Hippocampal formation (tissue), 2 donors: ENCODE measurements around the gene MTIF2.
"Not testable (repeated sequence)": the region's sequence is repeated elsewhere in the genome, so short reads cannot be mapped to it uniquely, and the experiment has no call there.

Experiments used
- DNase-seq, 2 donors: peaks; one replicate each; lab custom pipeline; 2025; lab: John Stamatoyannopoulos, UW

MTIF2 gene, protein sequence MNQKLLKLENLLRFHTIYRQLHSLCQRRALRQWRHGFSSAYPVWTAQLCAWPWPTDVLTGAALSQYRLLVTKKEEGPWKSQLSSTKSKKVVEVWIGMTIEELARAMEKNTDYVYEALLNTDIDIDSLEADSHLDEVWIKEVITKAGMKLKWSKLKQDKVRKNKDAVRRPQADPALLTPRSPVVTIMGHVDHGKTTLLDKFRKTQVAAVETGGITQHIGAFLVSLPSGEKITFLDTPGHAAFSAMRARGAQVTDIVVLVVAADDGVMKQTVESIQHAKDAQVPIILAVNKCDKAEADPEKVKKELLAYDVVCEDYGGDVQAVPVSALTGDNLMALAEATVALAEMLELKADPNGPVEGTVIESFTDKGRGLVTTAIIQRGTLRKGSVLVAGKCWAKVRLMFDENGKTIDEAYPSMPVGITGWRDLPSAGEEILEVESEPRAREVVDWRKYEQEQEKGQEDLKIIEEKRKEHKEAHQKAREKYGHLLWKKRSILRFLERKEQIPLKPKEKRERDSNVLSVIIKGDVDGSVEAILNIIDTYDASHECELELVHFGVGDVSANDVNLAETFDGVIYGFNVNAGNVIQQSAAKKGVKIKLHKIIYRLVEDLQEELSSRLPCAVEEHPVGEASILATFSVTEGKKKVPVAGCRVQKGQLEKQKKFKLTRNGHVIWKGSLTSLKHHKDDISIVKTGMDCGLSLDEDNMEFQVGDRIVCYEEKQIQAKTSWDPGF

DNA sequence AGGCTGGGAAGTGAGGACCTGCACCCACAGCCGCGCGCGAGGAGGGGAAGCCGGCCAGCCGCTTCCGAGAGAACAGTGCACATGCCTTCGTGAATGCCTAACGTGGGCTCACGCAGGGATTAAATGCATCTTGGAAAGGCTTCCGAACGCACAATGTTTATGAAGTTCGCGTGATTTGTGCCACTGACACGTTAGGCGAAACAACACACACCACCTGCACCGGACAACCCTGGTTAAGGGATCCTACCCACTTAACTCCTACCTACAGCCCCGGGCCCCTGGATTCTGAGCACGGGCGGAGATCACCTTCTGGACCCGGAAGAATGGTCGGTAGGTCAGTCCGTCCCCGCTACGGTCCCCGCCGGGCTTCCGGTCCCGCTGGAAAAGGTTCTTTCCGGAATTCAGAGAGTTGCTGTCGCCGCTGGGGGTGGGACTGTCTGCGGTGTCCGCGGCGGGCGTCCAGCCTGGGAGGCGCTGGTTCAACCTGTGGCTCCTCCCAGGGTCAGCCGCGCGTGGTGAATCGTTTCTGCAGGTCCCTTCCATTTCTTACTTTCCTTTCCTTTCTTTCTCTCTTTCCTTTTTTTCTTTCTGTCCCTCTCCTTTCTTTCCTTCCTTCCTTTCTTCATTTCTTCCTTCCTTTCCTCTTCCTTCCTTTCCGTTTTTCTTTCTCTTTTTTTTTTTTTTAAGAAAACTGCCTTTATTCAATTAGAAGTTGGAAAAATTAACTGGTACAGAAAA is at the start of gene MTIF2:
MTIF2 (minus strand) TSS at position 325 of the 738 bp plus-strand sequence. CDS start 5,373 bp downstream, outside the sequence.
- DNase-seq: peak; percentile 87 to 93

DNA sequence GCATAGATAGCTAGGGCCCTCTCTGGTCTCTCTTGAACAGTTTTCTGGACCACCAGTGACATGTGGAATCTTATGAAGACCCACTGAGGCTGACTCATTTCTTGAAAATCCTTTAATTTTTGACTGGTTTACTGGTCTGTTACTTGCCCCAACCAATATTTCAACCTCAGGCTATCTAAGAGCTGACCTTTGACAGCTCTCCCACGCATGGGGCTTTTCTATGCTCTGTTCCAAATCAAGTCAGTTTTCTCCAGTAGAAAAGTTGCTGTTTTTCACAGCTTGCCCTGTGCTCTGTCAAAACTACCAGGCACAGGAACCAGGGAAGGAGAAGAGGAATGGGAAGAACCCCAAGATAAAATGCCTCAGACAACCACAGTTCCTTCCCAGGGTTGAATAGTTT is 46.0 kb upstream of the MTIF2 start:
- no peak for DNase-seq

GRCh38 chr2:55311444-55311870 is 42.4 kb upstream of the MTIF2 start:
- DNase-seq: no peak

GRCh38 chr2:55309446-55309845 is 40.4 kb upstream of the MTIF2 start:
- no peak for DNase-seq

DNA sequence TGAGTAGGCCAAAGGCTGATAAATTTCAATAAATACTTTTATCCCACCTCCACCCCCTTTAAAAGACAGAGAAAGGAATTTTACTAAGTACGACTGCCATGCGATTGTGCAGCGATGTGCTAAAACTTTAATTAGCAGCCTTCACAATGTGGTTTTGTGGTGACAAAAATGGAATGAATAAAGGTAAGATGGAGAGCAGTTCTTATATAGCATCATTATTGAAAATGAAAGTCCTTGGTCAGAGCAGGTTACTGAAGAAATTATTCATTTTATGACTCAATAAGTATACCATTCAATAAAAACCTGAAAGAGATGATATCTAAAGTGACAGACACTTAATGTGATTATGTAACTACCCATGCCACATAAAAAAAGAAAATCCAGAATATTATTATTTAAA is 33.2 kb upstream of the MTIF2 start:
- DNase-seq: no peak

GRCh38 chr2:55301277-55301676 is 32.2 kb upstream of the MTIF2 start:
- no peak for DNase-seq

GRCh38 chr2:55296393-55296792 is 27.4 kb upstream of the MTIF2 start:
- DNase-seq: no peak

- DNase-seq: no peak
These were observed 14.1 kb upstream of the MTIF2 start for GRCh38 chr2:55283083-55283482.

DNA sequence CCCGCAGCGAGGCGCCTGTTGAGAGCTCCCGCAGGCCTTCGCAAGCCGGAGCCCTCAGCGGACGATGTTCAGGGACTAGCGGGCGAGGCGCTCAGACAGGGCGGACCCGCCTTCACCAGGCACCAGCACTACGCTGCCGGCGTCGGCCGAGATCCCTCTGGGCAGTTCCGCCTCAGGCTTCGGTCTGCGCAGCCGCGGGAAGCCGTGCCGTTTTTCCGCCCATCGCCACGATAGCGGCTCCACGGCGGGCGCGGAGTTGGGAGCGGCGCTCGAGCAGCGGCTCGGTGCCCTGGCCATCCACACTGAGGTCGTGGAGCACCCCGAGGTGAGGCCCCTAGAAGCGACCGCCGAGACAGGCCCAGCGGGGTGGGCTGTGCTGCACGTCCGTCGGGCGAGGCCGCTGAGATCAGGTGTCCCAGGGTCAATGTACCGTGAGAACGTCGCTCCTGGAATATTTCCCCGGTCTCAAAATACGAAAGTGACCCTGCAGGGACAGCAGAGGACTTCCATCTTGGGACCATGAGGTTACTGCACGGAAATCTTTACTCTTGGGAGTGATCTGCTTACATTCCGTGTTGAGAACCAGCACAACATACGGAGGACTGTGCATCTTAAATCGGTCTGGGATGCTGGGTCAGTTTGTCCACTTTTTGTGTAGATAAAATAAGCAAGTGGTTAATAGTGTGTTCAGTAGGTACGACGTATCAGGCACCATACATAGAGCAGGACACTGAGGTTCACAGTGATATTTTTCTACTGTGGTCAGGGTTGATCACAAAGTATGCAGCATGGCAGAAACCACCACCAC is 13.3 kb upstream of the MTIF2 start:
- peak; percentile 75 to 77 for DNase-seq

DNA sequence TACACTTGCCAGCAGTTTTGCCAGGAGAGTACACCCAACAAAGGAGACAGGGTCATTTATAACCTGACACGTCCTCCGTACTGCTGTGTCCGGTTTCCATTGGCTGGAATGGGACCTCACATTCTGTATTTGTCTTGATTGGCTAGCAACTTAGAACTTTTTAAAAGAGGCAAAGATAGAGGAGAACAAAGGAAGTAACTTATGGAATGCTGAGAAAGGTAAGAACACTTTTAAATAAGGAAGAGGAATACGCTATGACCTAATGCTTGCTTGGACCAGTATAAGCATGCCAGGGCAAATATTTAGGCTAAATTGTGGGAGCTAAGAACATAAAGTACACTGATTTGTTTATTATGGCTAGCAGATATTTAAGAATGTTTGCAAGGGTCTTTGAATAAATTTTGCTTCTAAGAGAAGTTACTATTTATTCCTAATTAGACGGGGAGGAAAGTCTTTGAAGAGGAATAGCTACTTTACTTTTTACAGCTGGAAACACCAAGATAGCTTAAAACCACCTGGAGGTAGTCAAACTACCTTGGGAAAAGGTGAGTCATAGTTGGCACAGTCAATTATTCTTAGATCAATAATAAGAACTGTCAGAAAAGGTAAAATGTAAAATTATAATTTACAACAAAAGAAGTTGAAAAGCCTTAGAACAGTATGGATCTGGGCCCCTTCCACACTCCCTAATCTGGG is 12.0 kb upstream of the MTIF2 start:
- not testable (repeated sequence) for DNase-seq

- not testable (repeated sequence) for DNase-seq
These were observed 10.9 kb upstream of the MTIF2 start for GRCh38 chr2:55279859-55280424.

DNA sequence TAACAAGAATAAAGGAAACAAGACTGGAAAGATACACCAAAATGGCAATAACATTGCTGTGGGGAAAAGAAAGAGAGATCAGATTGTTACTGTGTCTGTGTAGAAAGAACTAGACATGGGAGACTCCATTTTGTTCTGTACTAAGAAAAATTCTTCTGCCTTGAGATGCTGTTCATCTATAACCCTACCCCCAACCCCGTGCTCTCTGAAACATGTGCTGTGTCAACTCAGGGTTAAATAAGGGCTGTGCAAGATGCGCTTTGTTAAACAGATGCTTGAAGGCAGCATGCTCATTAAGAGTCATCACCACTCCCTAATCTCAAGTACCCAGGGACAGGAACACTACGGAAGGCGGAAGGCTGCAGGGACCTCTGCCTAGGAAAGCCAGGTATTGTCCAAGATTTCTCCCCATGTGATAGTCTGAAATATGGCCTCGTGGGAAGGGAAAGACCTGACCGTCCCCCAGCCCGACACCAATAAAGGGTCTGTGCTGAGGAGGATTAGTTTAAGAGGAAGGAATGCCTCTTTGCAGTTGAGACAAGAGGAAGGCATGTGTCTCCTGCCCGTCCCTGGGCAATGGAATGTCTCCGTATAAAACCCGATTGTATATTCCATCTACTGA is 10.3 kb upstream of the MTIF2 start:
- DNase-seq: not testable (repeated sequence)

- DNase-seq: no peak
These were observed 8.3 kb upstream of the MTIF2 start for GRCh38 chr2:55277310-55277709.

GRCh38 chr2:55274346-55274745 is 5.3 kb upstream of the MTIF2 start:
- not testable (repeated sequence) for DNase-seq

- DNase-seq: no peak
These were observed 587 bp upstream of the MTIF2 start for GRCh38 chr2:55269645-55269990.

GRCh38 chr2:55268288-55268906 is 634 bp downstream of the MTIF2 start:
- no peak for DNase-seq

GRCh38 chr2:55259586-55259985 is 9.4 kb downstream of the MTIF2 start:
- DNase-seq: not testable (repeated sequence)

- DNase-seq: no peak
These were observed 16.2 kb downstream of the MTIF2 start for GRCh38 chr2:55252832-55253231.

GRCh38 chr2:55247025-55247424 is 22.0 kb downstream of the MTIF2 start:
- no peak for DNase-seq

DNA sequence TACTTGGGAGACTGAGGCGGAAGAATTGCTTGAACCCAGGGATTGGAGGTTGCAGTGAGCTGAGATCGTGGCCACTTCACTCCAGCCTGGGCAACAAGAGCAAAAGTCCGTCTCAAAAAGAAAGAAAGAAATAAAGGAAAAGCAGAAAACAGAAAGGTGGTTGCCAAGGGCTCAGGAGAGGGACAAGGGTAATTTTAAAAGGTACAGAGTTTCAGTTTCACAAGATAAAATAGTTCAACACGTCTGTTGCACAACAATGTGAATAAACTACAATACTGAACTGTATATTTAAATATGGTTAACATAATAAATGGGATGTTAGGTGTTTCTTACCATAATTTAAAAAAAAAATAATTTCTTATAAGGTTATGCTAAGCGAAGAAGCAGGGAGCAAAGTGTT is 23.6 kb downstream of the MTIF2 start:
- no peak for DNase-seq
